Mesenchymal stem cell (in vitro differentiated cells and primary cell): ENCODE results near the gene OLFML3. TPM values are rescaled to one million over a fixed set of nuclear protein-coding genes. Genes with fewer than 3 reads are reported as not detected.
A peak's percentile ranks its signal among the peaks of the same experiment; 100 is the strongest.

Experiments
- DNase-seq: peaks from one replicate; pipeline ENCODE4 v3.0.0-alpha.2; 2013
- H2AFZ ChIP-seq: one replicate; pipeline ENCODE4 v1.6.1; 2013; ENCODE audit warnings: low read depth, mild to moderate bottlenecking, control low read depth, inconsistent platforms, low read length, moderate library complexity
- H2AK5ac ChIP-seq: 2 replicates; pipeline ENCODE4 v1.6.1; 2013; ENCODE audit warnings: low read length, moderate library complexity, mild to moderate bottlenecking, inconsistent platforms; ENCODE audit not compliant: severe bottlenecking
- H2BK120ac ChIP-seq: one replicate; pipeline ENCODE4 v1.6.1; 2013; ENCODE audit warnings: low read depth, mild to moderate bottlenecking, inconsistent platforms, low read length, moderate library complexity
- H2BK12ac ChIP-seq, 2 experiments: one replicate each; pipeline ENCODE4 v1.6.1; 2013; ENCODE audit warnings: inconsistent platforms in 2 of 2, low read length in 2 of 2, mild to moderate bottlenecking in 2 of 2, moderate library complexity in 2 of 2, control low read depth in 1 of 2
- H2BK15ac ChIP-seq: one replicate; pipeline ENCODE4 v1.6.1; 2013; ENCODE audit warnings: mild to moderate bottlenecking, low read depth, inconsistent platforms; ENCODE audit not compliant: poor library complexity, severe bottlenecking
- H2BK5ac ChIP-seq: 2 replicates; pipeline ENCODE4 v1.6.1; 2013; ENCODE audit warnings: low read depth, mild to moderate bottlenecking, low read length, control low read depth, inconsistent platforms; ENCODE audit not compliant: poor library complexity, severe bottlenecking
- H3K14ac ChIP-seq, 2 experiments: one replicate each; pipeline ENCODE4 v1.6.1; 2013; ENCODE audit warnings: inconsistent platforms in 2 of 2, low read length in 2 of 2, control low read depth in 1 of 2, mild to moderate bottlenecking in 1 of 2, moderate library complexity in 1 of 2
- H3K18ac ChIP-seq, 2 experiments: one replicate each; pipeline ENCODE4 v1.6.1; 2013; ENCODE audit warnings: inconsistent platforms in 2 of 2, low read length in 2 of 2, control low read depth in 1 of 2, low read depth in 1 of 2, mild to moderate bottlenecking in 1 of 2
- H3K23ac ChIP-seq, 2 experiments: one replicate each; pipeline ENCODE4 v1.6.1; 2013; ENCODE audit warnings: inconsistent platforms in 2 of 2, low read length in 2 of 2, mild to moderate bottlenecking in 2 of 2, moderate library complexity in 2 of 2, control low read depth in 1 of 2
- H3K27ac ChIP-seq: 2 replicates; pipeline ENCODE4 v1.5.1; 2013; ENCODE audit warnings: mild to moderate bottlenecking, moderate library complexity, low read length, control low read depth, inconsistent platforms; ENCODE audit not compliant: poor library complexity, severe bottlenecking
- H3K27me3 ChIP-seq, 2 experiments: 2 replicates each; pipeline versions ENCODE4 v1.6.1 to v1.7.0; 2013; ENCODE audit warnings: low read length in 2 of 2, mild to moderate bottlenecking in 2 of 2, moderate library complexity in 2 of 2, control low read depth in 1 of 2, inconsistent platforms in 1 of 2; ENCODE audit not compliant: control insufficient read depth in 1 of 2, insufficient read depth in 1 of 2
- H3K36me3 ChIP-seq, 2 experiments: 2 replicates each; pipeline versions ENCODE4 v1.6.1 to v1.7.0; 2013; ENCODE audit warnings: low read length in 2 of 2, control low read depth in 1 of 2, inconsistent platforms in 1 of 2, low read depth in 1 of 2, mild to moderate bottlenecking in 1 of 2; ENCODE audit not compliant: insufficient read depth in 2 of 2, control insufficient read depth in 1 of 2
- H3K4ac ChIP-seq, 2 experiments: one replicate each; pipeline ENCODE4 v1.6.1; 2013; ENCODE audit warnings: inconsistent platforms in 2 of 2, low read length in 2 of 2, mild to moderate bottlenecking in 2 of 2, moderate library complexity in 2 of 2, control low read depth in 1 of 2, low read depth in 1 of 2
- H3K4me1 ChIP-seq: 2 replicates; pipeline ENCODE4 v1.6.1; 2013; ENCODE audit warnings: low read depth, low read length, control low read depth; ENCODE audit not compliant: control insufficient read depth, insufficient read depth
- H3K4me2 ChIP-seq: 2 replicates; pipeline ENCODE4 v1.6.1; 2013; ENCODE audit warnings: low read length, mild to moderate bottlenecking, inconsistent platforms; ENCODE audit not compliant: poor library complexity, severe bottlenecking
- H3K4me3 ChIP-seq, 2 experiments: 2 replicates each; pipeline versions ENCODE4 v1.5.1 to v1.7.0; 2013; ENCODE audit warnings: low read length in 2 of 2, mild to moderate bottlenecking in 2 of 2, control low read depth in 1 of 2, low read depth in 1 of 2; ENCODE audit not compliant: insufficient read depth in 1 of 2
- H3K79me1 ChIP-seq: replicated peaks from 2 replicates; pipeline ENCODE4 v1.6.1; 2013; ENCODE audit warnings: mild to moderate bottlenecking, control low read depth, low read length, inconsistent platforms; ENCODE audit not compliant: poor library complexity, severe bottlenecking
- H3K9ac ChIP-seq: 2 replicates; pipeline ENCODE4 v1.7.0; 2013; ENCODE audit warnings: mild to moderate bottlenecking, low read length, moderate library complexity
- H3K9me3 ChIP-seq: 2 replicates; pipeline ENCODE4 v1.7.0; 2013; ENCODE audit warnings: mild to moderate bottlenecking, low read length; ENCODE audit not compliant: control insufficient read depth
- H4K8ac ChIP-seq: one replicate; pipeline ENCODE4 v1.6.1; 2013; ENCODE audit warnings: inconsistent platforms, mild to moderate bottlenecking, low read length, moderate library complexity
- H4K91ac ChIP-seq: one replicate; pipeline ENCODE4 v1.6.1; 2013; ENCODE audit warnings: mild to moderate bottlenecking, low read length, inconsistent platforms
- WGBS: methylation state at CpG from one replicate; pipeline ENCODE4 v1.1.7; 2013; ENCODE audit warnings: mixed read lengths; 5-methylcytosine and 5-hydroxymethylcytosine counted together
- polyA plus RNA-seq, 2 experiments: library from polyadenylated mRNA; stranded (reverse); fragments of 200-250 nt; gene quantifications; one replicate each; pipeline ENCODE4 v1.2.3, GENCODE V29; 2013

Gene OLFML3, protein sequence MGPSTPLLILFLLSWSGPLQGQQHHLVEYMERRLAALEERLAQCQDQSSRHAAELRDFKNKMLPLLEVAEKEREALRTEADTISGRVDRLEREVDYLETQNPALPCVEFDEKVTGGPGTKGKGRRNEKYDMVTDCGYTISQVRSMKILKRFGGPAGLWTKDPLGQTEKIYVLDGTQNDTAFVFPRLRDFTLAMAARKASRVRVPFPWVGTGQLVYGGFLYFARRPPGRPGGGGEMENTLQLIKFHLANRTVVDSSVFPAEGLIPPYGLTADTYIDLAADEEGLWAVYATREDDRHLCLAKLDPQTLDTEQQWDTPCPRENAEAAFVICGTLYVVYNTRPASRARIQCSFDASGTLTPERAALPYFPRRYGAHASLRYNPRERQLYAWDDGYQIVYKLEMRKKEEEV
- 118 TPM for polyA plus RNA-seq (2013, experiment 1 of 2)
- 119 TPM for polyA plus RNA-seq (2013, experiment 2 of 2)

DNA sequence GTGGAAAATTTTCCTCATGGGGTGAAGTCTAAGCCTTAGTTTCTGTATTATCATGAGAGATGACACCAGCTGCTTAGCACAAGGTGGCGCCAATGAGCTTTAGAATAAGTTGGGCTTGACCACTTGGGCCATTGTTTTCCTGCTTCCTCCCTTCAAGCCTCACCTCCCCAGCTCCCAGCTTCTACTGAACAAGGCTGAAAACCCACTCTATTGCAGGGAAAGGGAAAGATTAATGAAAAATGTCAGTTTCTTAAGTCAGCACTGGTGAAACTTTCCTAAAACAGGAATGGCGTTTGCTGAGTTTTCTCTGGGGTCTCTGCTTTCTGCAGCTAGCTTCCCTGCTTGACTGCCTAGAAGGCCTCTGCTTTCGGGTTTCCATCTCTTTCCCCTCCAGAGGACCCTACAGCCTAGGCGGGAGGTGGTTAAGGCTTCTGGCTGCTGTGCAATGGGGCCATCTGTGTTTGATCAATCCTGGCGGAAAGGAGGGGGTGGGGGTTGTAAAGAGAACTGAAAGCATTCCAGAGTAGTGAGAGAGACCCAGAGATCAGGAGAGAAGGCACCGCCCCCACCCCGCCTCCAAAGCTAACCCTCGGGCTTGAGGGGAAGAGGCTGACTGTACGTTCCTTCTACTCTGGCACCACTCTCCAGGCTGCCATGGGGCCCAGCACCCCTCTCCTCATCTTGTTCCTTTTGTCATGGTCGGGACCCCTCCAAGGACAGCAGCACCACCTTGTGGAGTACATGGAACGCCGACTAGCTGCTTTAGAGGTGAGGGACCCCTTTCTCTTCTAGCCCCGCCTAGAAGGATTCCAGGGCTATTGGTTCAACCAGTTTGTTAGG lies at the start of gene OLFML3:
Gene OLFML3, plus strand, starts transcription at position 612 of the 840 bp plus-strand sequence. Its CDS starts 43 bp downstream, at position 655.
- Histone ChIP-seq H4K8ac (peak within 1 kb of the TSS; percentile 73), H3K4me1 (peaks cover 40% of the 10 kb centered on the region), H2BK120ac (peak within 1 kb of the TSS; percentile 38), H3K14ac (peak within 1 kb of the TSS in 1 of 2 experiments; percentile 84), H2BK12ac (peak within 1 kb of the TSS; percentile 73 to 95), H2BK15ac (peak within 1 kb of the TSS; percentile 60), H3K4me2 (peak within 1 kb of the TSS; percentile 57), H3K27ac (peak within 1 kb of the TSS; percentile 99), H3K27me3 (no peaks in the 10 kb centered on the region), H3K79me1 (peaks cover 7% of the 10 kb centered on the region), H2BK5ac (peak within 1 kb of the TSS; percentile 90), H2AK5ac (peak within 1 kb of the TSS; percentile 63), H3K4ac (peak within 1 kb of the TSS; percentile 60 to 80), H3K4me3 (peak within 1 kb of the TSS in 1 of 2 experiments; percentile 85), H2AFZ (no peak within 1 kb of the TSS), H4K91ac (peak within 1 kb of the TSS; percentile 57), H3K9ac (peak within 1 kb of the TSS; percentile 89), H3K23ac (no peak within 1 kb of the TSS), H3K9me3 (no peaks in the 10 kb centered on the region), H3K18ac (peak within 1 kb of the TSS; percentile 67 to 80), H3K36me3 (peaks cover 8 to 19% of the 10 kb centered on the region in 2 experiments)
- WGBS, result under 1% methylated on average over 11 of the region's 13 CpGs
- peak; percentile 99 for DNase-seq

DNA sequence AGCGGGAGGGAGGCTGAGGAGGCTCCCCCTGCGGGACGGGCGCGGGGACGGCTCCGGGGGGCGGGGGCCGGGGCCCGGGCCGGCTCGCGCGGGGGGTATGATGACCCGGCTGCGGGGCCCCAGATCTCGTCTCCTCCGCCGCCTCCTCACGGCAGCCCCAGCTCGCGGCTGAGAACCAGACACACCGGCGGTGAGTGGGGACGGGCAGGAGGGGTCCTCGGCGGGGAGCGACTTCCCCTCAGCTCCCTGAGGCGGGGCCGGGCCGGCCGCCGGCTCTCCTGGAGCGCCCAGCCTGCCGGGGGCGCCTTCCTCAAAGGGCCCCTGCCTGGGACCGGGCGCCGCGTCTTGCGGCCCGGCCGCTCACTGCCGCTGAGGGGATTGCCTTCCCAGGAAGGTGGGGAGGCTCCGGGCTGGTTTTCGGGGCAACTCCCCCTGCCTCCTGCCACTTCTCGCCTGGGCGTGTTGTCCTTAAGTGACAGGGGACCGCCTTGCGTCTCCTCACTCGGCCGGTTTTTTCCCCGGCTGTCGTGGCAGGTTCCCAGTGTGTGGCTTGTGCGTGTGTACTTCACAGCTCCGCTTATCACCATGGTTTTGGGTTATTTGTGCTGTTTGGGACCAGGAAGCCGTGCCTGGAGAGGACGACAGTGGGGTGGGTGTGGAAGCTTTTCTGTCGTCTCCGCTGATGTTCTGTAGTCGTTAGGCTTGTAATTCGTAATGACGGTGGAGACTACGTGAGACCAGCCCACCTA lies 49.4 kb upstream of the OLFML3 start:
- peak overlapping the region; percentile 89 to 100 for H3K4me3 ChIP-seq
- DNase-seq, result no peak
- peak overlapping the region; percentile 67 for H3K18ac ChIP-seq
- under 1% methylated on average over 48 of the region's 64 CpGs for WGBS
- no peak overlapping the region for H2AFZ ChIP-seq
- H4K91ac ChIP-seq, result peak overlapping the region; percentile 81
- H4K8ac ChIP-seq, result no peak overlapping the region
- peaks cover 3% of the 10 kb centered on the region for H3K79me1 ChIP-seq
- H3K4ac ChIP-seq, result peak overlapping the region in 1 of 2 experiments; percentile 74
- H2BK5ac ChIP-seq, result peak overlapping the region; percentile 35
- peak overlapping the region; percentile 100 for H3K9ac ChIP-seq
- H2BK120ac ChIP-seq, result peak overlapping the region; percentile 93
- H2AK5ac ChIP-seq, result no peak overlapping the region
- H3K27ac ChIP-seq, result peak overlapping the region; percentile 4
- H3K9me3 ChIP-seq, result no peaks in the 10 kb centered on the region
- peak overlapping the region in 1 of 2 experiments; percentile 98 for H3K23ac ChIP-seq
- peaks cover 3% of the 10 kb centered on the region for H3K4me1 ChIP-seq
- H3K4me2 ChIP-seq, result peak overlapping the region; percentile 74
- H2BK15ac ChIP-seq, result peak overlapping the region; percentile 88
- no peaks in the 10 kb centered on the region for H3K27me3 ChIP-seq
- no peaks in the 10 kb centered on the region for H3K36me3 ChIP-seq
- peak overlapping the region in 1 of 2 experiments; percentile 70 for H2BK12ac ChIP-seq
- H3K14ac ChIP-seq, result peak overlapping the region in 1 of 2 experiments; percentile 89

DNA sequence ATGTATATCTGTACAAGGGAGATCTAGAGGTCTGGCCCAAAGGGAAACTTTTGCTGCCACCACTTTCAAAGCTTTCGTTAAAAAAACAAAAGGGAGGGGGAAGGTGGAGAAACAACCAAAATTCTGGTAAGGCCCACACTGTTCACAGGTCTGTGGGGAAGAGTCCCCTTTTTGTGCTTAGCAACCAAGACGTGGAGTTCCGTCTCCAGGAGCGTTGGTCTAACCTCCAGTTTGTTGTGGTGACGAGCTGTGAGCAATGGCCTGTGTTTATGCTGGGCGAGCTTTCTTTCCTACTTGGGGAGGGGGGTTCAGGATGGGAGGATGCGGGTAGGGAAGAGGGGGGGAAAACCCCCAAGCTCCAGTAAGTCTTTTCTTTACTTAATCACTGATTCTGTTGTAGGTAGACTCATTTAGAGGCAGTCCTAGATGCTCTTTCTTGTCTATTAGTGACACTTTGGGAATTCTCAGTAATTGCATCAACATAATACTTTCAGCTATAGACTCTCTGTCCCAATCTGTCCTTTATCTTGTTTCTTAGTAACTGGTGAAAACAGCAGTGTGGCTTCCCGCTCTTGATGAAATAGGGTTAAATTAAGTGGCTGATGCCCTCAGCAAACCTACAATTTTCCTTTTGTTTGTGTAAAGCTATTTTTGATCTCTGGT lies 48.6 kb upstream of the OLFML3 start:
- Histone ChIP-seq H3K4me1 (peaks cover 3% of the 10 kb centered on the region), H3K23ac (no peak overlapping the region), H2AFZ (no peak overlapping the region), H2AK5ac (no peak overlapping the region), H3K79me1 (peaks cover 3% of the 10 kb centered on the region), H3K18ac (no peak overlapping the region), H3K9ac (peak overlapping the region; percentile 100), H3K27me3 (no peaks in the 10 kb centered on the region), H3K36me3 (no peaks in the 10 kb centered on the region), H2BK120ac (no peak overlapping the region), H3K27ac (peak overlapping the region; percentile 27), H3K9me3 (no peaks in the 10 kb centered on the region), H2BK12ac (no peak overlapping the region), H3K4ac (peak overlapping the region in 1 of 2 experiments; percentile 74), H3K4me2 (peak overlapping the region; percentile 74), H2BK15ac (no peak overlapping the region), H4K91ac (no peak overlapping the region), H2BK5ac (no peak overlapping the region), H3K14ac (peak overlapping the region in 1 of 2 experiments; percentile 89), H4K8ac (no peak overlapping the region), H3K4me3 (peak overlapping the region; percentile 89 to 100)
- peak; percentile 97 for DNase-seq
- 10% methylated on average over 7 of the region's 8 CpGs for WGBS
